Measurements from ENCODE around the gene PRPS1. TPM values are rescaled to one million over a fixed set of nuclear protein-coding genes. Genes with fewer than 3 reads are reported as not detected.

The PRPS1 gene
- total and polyA plus RNA-seq, 2 experiments from 2014 or later: 91.1 to 149 TPM

DNA sequence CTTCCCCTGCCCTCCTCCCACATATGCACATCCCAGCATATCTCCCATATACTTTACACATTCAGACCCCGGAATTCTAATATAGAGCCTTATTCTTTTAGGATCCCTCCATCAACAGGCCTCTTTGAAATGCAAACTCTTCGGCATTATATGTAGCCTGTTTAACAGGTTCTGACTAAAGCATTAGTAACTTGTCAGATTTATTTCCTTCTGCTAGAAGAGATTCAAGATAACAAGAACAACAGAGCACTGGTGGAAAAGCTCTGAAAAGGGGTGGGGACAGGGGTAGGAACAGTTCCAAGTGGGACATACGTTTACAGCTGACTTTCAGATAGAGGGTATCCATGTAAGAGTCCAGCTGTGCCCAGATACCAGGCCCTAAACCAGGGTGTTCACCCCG, 31.7 kb upstream of the PRPS1 start:
- Histone ChIP-seq H3K36me3 (ENCODE audit: insufficient read depth) (no peaks in the 10 kb centered on the region), H4K20me1 (replicated peaks; ENCODE audit: insufficient read depth) (no peaks in the 10 kb centered on the region), H2AFZ (no peak overlapping the region), H3K27ac (ENCODE audit: low read depth) (no peak overlapping the region), H3K4me2 (no peak overlapping the region), H3K79me2 (replicated peaks; ENCODE audit: insufficient read depth) (no peaks in the 10 kb centered on the region), H3F3A (replicated peaks; ENCODE audit: low read depth) (no peaks in the 10 kb centered on the region), H3K4me3 (no peak overlapping the region), H3K9me2 (ENCODE audit: insufficient read depth) (no peaks in the 10 kb centered on the region), H3K4me1 (ENCODE audit: insufficient read depth) (peaks cover 4% of the 10 kb centered on the region; the same call in 1 of the 2 replicates), H3K27me3 (ENCODE audit: insufficient read depth) (no peaks in the 10 kb centered on the region)
- Mint-ChIP-seq H3K4me3 (no peak overlapping the region), H3K27me3 (ENCODE audit: insufficient read depth, low read depth, poor library complexity) (peaks cover 2% of the 10 kb centered on the region), H3K4me1 (peaks cover 12% of the 10 kb centered on the region), H3K27ac (no peak overlapping the region), H3K9me3 (no peaks in the 10 kb centered on the region; the same call in 2 of the 3 replicates), H3K36me3 (ENCODE audit: low read depth) (no peaks in the 10 kb centered on the region)
- TF ChIP-seq ZNF114 (CRISPR knock-in tag; IDR thresholded peaks at IDR 0.05): no peak
- no peak for TF ChIP-seq CTCF (conservative IDR thresholded peaks at IDR 0.05; ENCODE audit: low read depth in 2 of 2)
- TF ChIP-seq JUNB (IDR thresholded peaks at IDR 0.05; ENCODE audit: unreplicated experiment): no peak
- no peak for TF ChIP-seq POLR2AphosphoS5 (IDR thresholded peaks at IDR 0.05; ENCODE audit: low read depth)
- TF ChIP-seq, protein P1, sequence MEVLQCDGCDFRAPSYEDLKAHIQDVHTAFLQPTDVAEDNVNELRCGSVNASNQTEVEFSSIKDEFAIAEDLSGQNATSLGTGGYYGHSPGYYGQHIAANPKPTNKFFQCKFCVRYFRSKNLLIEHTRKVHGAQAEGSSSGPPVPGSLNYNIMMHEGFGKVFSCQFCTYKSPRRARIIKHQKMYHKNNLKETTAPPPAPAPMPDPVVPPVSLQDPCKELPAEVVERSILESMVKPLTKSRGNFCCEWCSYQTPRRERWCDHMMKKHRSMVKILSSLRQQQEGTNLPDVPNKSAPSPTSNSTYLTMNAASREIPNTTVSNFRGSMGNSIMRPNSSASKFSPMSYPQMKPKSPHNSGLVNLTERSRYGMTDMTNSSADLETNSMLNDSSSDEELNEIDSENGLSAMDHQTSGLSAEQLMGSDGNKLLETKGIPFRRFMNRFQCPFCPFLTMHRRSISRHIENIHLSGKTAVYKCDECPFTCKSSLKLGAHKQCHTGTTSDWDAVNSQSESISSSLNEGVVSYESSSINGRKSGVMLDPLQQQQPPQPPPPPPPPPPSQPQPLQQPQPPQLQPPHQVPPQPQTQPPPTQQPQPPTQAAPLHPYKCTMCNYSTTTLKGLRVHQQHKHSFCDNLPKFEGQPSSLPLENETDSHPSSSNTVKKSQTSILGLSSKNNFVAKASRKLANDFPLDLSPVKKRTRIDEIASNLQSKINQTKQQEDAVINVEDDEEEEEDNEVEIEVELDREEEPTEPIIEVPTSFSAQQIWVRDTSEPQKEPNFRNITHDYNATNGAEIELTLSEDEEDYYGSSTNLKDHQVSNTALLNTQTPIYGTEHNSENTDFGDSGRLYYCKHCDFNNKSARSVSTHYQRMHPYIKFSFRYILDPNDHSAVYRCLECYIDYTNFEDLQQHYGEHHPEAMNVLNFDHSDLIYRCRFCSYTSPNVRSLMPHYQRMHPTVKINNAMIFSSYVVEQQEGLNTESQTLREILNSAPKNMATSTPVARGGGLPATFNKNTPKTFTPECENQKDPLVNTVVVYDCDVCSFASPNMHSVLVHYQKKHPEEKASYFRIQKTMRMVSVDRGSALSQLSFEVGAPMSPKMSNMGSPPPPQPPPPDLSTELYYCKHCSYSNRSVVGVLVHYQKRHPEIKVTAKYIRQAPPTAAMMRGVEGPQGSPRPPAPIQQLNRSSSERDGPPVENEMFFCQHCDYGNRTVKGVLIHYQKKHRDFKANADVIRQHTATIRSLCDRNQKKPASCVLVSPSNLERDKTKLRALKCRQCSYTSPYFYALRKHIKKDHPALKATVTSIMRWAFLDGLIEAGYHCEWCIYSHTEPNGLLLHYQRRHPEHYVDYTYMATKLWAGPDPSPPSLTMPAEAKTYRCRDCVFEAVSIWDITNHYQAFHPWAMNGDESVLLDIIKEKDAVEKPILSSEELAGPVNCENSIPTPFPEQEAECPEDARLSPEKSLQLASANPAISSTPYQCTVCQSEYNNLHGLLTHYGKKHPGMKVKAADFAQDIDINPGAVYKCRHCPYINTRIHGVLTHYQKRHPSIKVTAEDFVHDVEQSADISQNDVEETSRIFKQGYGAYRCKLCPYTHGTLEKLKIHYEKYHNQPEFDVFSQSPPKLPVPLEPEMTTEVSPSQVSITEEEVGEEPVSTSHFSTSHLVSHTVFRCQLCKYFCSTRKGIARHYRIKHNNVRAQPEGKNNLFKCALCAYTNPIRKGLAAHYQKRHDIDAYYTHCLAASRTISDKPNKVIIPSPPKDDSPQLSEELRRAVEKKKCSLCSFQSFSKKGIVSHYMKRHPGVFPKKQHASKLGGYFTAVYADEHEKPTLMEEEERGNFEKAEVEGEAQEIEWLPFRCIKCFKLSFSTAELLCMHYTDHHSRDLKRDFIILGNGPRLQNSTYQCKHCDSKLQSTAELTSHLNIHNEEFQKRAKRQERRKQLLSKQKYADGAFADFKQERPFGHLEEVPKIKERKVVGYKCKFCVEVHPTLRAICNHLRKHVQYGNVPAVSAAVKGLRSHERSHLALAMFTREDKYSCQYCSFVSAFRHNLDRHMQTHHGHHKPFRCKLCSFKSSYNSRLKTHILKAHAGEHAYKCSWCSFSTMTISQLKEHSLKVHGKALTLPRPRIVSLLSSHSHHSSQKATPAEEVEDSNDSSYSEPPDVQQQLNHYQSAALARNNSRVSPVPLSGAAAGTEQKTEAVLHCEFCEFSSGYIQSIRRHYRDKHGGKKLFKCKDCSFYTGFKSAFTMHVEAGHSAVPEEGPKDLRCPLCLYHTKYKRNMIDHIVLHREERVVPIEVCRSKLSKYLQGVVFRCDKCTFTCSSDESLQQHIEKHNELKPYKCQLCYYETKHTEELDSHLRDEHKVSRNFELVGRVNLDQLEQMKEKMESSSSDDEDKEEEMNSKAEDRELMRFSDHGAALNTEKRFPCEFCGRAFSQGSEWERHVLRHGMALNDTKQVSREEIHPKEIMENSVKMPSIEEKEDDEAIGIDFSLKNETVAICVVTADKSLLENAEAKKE (CRISPR knock-in tag; IDR thresholded peaks at IDR 0.05): no peak
- DNase-seq (ENCODE audit: low spot score): no peak
- ATAC-seq: no peak
